Hepatocyte (in vitro differentiated cells): ENCODE data around the gene ADD1. TPM values are rescaled to one million over a fixed set of nuclear protein-coding genes. Genes with fewer than 3 reads are reported as not detected.

ENCODE experiments used
- DNase-seq: peaks from one replicate; pipeline ENCODE4 v3.0.0-alpha.2; 2016; ENCODE audit warnings: low spot score
- H2AFZ ChIP-seq: fragments of 200-600 bp; sonication (generic); 2 replicates; pipeline ENCODE4 v1.6.0; 2016; ENCODE audit warnings: antibody characterized with exemption, mild to moderate bottlenecking
- H3K27ac ChIP-seq: fragments of 200-600 bp; sonication (generic); 2 replicates; pipeline ENCODE4 v1.5.1; 2016; ENCODE audit warnings: mild to moderate bottlenecking
- H3K27me3 ChIP-seq: fragments of 200-600 bp; sonication (generic); 2 replicates; pipeline ENCODE4 v1.6.1; 2016
- H3K36me3 ChIP-seq: fragments of 200-600 bp; sonication (generic); replicated peaks from 2 replicates; pipeline ENCODE4 v1.5.1; 2016; ENCODE audit warnings: low read depth; ENCODE audit not compliant: insufficient read depth
- H3K4me1 ChIP-seq: fragments of 200-600 bp; sonication (generic); 2 replicates; pipeline ENCODE4 v1.5.1; 2016; ENCODE audit warnings: mild to moderate bottlenecking, moderate library complexity; ENCODE audit not compliant: insufficient read depth
- H3K4me2 ChIP-seq: fragments of 200-600 bp; sonication (generic); 2 replicates; pipeline ENCODE4 v1.6.0; 2016
- H3K4me3 ChIP-seq: fragments of 200-600 bp; sonication (generic); 2 replicates; pipeline ENCODE4 v1.5.1; 2016; ENCODE audit warnings: mild to moderate bottlenecking
- H3K79me2 ChIP-seq: fragments of 200-600 bp; sonication (generic); 2 replicates; pipeline ENCODE4 v1.6.0; 2017; ENCODE audit warnings: mild to moderate bottlenecking
- H3K9me2 ChIP-seq: fragments of 200-600 bp; sonication (generic); replicated peaks from 2 replicates; pipeline ENCODE4 v1.6.0; 2017; ENCODE audit warnings: mild to moderate bottlenecking; ENCODE audit not compliant: insufficient read depth
- H3K9me3 ChIP-seq: fragments of 200-600 bp; sonication (generic); 2 replicates; pipeline ENCODE4 v1.5.1; 2016; ENCODE audit warnings: low read depth, mild to moderate bottlenecking
- H4K20me1 ChIP-seq: fragments of 200-600 bp; sonication (generic); 2 replicates; pipeline ENCODE4 v1.6.0; 2016; ENCODE audit warnings: mild to moderate bottlenecking; ENCODE audit not compliant: insufficient read depth, poor library complexity, severe bottlenecking
- CTCF ChIP-seq: fragments of 200-600 bp; sonication (generic); IDR thresholded peaks from 2 replicates; pipeline ENCODE4 v1.5.1; 2016; ENCODE audit warnings: antibody characterized with exemption, mild to moderate bottlenecking; ENCODE audit not compliant: poor library complexity
- EZH2 ChIP-seq: fragments of 200-600 bp; sonication (generic); IDR thresholded peaks from 2 replicates; pipeline ENCODE4 v1.6.1; 2016; ENCODE audit warnings: antibody characterized with exemption, mild to moderate bottlenecking, borderline replicate concordance
- EZH2phosphoT487 ChIP-seq: fragments of 200-600 bp; sonication (generic); IDR thresholded peaks from one replicate; pipeline ENCODE4 v1.6.1; 2018; ENCODE audit warnings: antibody characterized with exemption, mild to moderate bottlenecking, low read depth, moderate library complexity; ENCODE audit not compliant: unreplicated experiment, severe bottlenecking
- WGBS: methylation state at CpG from one replicate; pipeline ENCODE4 v1.1.6; 2016; ENCODE audit warnings: low lambda C conversion rate; ENCODE audit errors: missing lambda C conversion rate; 5-methylcytosine and 5-hydroxymethylcytosine counted together
- polyA plus RNA-seq: library from polyadenylated mRNA; unstranded; fragments of >200 nt; fragmentation: Nextera tagmentation; extraction: Ambion mirVana; gene quantifications from 2 replicates; pipeline ENCODE4 v1.2.1, GENCODE V29; 2016
- total RNA-seq: library from RNA; depleted of rRNA; stranded (reverse); fragments of >200 nt; gene quantifications from 2 replicates; pipeline ENCODE4 v1.2.3, GENCODE V29; 2014

ADD1 gene
- total and polyA plus RNA-seq, 2 experiments from 2014 or later: 179 to 208 TPM

GRCh38 chr4:2933566-2934076 is 90.0 kb downstream of the ADD1 start:
- H3K4me2 ChIP-seq: peak overlapping the region; percentile 94
- no peaks in the 10 kb centered on the region for H4K20me1 ChIP-seq
- H3K36me3 ChIP-seq: no peaks in the 10 kb centered on the region
- TF ChIP-seq EZH2 (no peak), CTCF (no peak), EZH2phosphoT487 (no peak)
- 55% methylated on average over 15 of the region's 31 CpGs for WGBS
- no peaks in the 10 kb centered on the region for H3K9me3 ChIP-seq
- H3K79me2 ChIP-seq: peaks cover 28% of the 10 kb centered on the region
- H3K27me3 ChIP-seq: no peaks in the 10 kb centered on the region
- H2AFZ ChIP-seq: peak overlapping the region; percentile 52
- H3K4me3 ChIP-seq: peak overlapping the region; percentile 87
- DNase-seq: no peak
- H3K4me1 ChIP-seq: peaks cover 29% of the 10 kb centered on the region
- H3K27ac ChIP-seq: peak overlapping the region; percentile 50
- no peaks in the 10 kb centered on the region for H3K9me2 ChIP-seq

DNA sequence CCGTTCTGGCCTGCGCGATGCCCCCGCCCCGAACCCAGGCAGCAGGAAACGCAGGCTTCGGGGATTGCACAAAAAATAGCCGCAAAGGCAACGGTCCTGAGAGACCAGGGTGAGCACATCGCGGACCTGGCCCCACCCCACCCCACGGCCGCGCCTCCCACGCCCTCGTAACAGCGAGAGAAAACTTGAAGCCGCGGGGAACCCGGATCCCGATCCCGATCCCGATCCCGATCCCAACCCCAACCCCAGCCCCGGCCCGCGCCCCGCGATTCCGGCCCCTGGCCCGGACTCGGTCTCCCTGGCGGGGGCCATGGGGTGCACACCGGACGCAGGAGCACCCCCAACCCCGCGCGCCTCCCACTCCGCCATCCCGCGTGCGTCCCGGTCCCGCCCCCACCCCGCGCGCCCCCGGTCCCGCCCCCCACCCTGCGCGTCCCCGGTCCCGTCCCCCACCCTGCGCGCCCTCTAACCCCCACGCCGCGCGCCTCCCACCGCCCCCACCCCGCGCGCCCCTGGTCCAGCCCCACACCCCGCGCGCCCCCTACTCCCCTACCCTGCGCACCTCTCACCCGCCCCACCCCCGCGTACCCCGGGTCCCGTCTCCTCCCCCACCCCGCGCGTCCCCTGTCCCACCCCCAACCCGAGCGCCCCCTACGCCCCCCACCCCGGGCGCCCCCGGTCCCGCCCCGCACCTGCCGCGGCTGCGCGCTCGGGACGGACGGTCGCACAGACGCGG is 90.6 kb downstream of the ADD1 start:
- H4K20me1 ChIP-seq: no peaks in the 10 kb centered on the region
- peak; percentile 63 for DNase-seq
- WGBS: 0% methylated on average over 17 of the region's 93 CpGs
- no peaks in the 10 kb centered on the region for H3K27me3 ChIP-seq
- H3K9me3 ChIP-seq: no peaks in the 10 kb centered on the region
- peak overlapping the region; percentile 94 for H3K4me2 ChIP-seq
- peak overlapping the region; percentile 52 for H2AFZ ChIP-seq
- no peaks in the 10 kb centered on the region for H3K9me2 ChIP-seq
- TF ChIP-seq EZH2phosphoT487 (no peak), EZH2 (no peak), CTCF (no peak)
- H3K79me2 ChIP-seq: peaks cover 28% of the 10 kb centered on the region
- H3K4me1 ChIP-seq: peaks cover 29% of the 10 kb centered on the region
- peak overlapping the region; percentile 87 for H3K4me3 ChIP-seq
- H3K36me3 ChIP-seq: no peaks in the 10 kb centered on the region
- H3K27ac ChIP-seq: peak overlapping the region; percentile 50

DNA sequence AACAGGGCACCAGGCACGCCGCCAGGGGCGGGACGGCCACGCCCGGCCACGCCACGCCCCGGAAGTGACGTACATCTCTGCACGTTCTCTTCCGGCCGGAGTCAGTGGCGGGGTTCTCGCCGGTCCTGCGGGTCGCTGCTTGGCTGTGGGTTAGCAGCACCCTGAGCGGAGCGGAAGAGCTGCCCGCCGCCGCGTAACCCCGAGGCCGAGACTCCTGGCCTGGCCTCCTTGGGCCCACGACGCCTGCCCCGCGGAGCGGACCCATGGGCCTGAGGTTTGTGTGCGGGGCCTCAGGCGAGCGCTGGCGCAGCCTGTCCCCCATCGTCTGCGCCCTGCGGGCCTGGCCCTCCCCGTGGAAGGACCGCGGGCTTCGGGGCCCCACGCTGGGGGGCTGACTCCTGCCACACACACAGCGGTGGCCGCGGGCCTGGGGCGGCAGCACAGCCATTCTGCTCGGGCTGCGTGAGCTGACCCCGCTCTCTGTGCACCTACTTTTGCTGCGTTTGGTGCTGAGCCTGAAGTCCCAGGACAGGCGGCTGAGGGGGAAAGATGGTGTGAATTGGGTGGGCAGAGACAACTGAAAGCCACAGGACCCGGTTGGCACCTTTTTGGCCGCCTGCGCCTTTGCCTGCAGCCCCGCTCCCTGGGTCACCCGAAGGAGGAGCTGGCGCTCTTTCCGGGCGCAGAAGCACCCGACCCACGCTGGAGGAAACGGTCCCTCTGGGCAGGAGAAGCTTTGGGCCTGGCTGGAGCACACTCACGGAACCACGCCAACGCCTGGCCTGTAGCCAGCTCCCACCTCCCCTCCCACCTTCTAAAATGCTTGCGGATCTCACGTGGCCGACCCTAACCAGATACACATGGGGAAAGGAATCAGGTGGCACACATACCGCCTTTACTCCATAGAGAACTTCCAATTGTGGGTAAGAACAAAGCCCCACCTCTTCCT is 91.4 kb downstream of the ADD1 start:
- no peaks in the 10 kb centered on the region for H3K9me2 ChIP-seq
- H3K4me1 ChIP-seq: peaks cover 29% of the 10 kb centered on the region
- DNase-seq: peak; percentile 97
- no peaks in the 10 kb centered on the region for H3K27me3 ChIP-seq
- no peak for TF ChIP-seq EZH2
- no peak for TF ChIP-seq CTCF
- TF ChIP-seq EZH2phosphoT487: no peak
- WGBS: under 1% methylated on average over 64 of the region's 70 CpGs
- no peaks in the 10 kb centered on the region for H3K36me3 ChIP-seq
- no peaks in the 10 kb centered on the region for H3K9me3 ChIP-seq
- no peaks in the 10 kb centered on the region for H4K20me1 ChIP-seq
- peak overlapping the region; percentile 92 for H3K4me2 ChIP-seq
- peak overlapping the region; percentile 90 for H3K4me3 ChIP-seq
- H2AFZ ChIP-seq: peak overlapping the region; percentile 79
- H3K27ac ChIP-seq: peak overlapping the region; percentile 96
- H3K79me2 ChIP-seq: peaks cover 28% of the 10 kb centered on the region
